GM18861 (cell line): ENCODE measurements around the gene KLHDC10.
A peak's percentile ranks its signal among the peaks of the same experiment; 100 is the strongest.
"Not testable (repeated sequence)": the region's sequence is repeated elsewhere in the genome, so short reads cannot be mapped to it uniquely, and the experiment has no call there.

Experiments used
- ATAC-seq: cut with Tn5 transposase; IDR thresholded peaks from one replicate; pipeline ENCODE4 v1.9.1; 2021; ENCODE audit not compliant: unreplicated experiment

The KLHDC10 gene

GRCh38 chr7:130069978-130070860 is at the start of gene KLHDC10:
Gene KLHDC10 (plus strand): TSS chr7:130070534. CDS start chr7:130070644, 110 bp downstream.
- peak; percentile 91 for ATAC-seq

GRCh38 chr7:130021105-130021834 is 49.1 kb upstream of the KLHDC10 start:
- no peak for ATAC-seq

GRCh38 chr7:130022115-130022514 is 48.2 kb upstream of the KLHDC10 start:
- no peak for ATAC-seq

- ATAC-seq = no peak
These were observed 47.6 kb upstream of the KLHDC10 start for GRCh38 chr7:130022623-130023175.

GRCh38 chr7:130024390-130024789 is 45.9 kb upstream of the KLHDC10 start:
- no peak for ATAC-seq

- no peak for ATAC-seq
These were observed 37.6 kb upstream of the KLHDC10 start for GRCh38 chr7:130032698-130033097.

- ATAC-seq = no peak
These were observed 32.6 kb upstream of the KLHDC10 start for GRCh38 chr7:130037703-130038102.

- no peak for ATAC-seq
These were observed 29.8 kb upstream of the KLHDC10 start for GRCh38 chr7:130040576-130040975.

GRCh38 chr7:130047831-130048230 is 22.5 kb upstream of the KLHDC10 start:
- ATAC-seq = no peak

- ATAC-seq = no peak
These were observed 21.4 kb upstream of the KLHDC10 start for GRCh38 chr7:130048906-130049305.

GRCh38 chr7:130052250-130052649 is 18.1 kb upstream of the KLHDC10 start:
- ATAC-seq = not testable (repeated sequence)

GRCh38 chr7:130055198-130055597 is 15.1 kb upstream of the KLHDC10 start:
- ATAC-seq = not testable (repeated sequence)

- ATAC-seq = no peak
These were observed 8.1 kb upstream of the KLHDC10 start for GRCh38 chr7:130062246-130062645.

GRCh38 chr7:130063036-130063435 is 7.3 kb upstream of the KLHDC10 start:
- no peak for ATAC-seq

GRCh38 chr7:130064580-130064926 is 5.8 kb upstream of the KLHDC10 start:
- ATAC-seq = not testable (repeated sequence)

- ATAC-seq = no peak
These were observed 4.7 kb upstream of the KLHDC10 start for GRCh38 chr7:130065500-130066152.

GRCh38 chr7:130069179-130069977 is 956 bp upstream of the KLHDC10 start:
- ATAC-seq = no peak

- no peak for ATAC-seq
These were observed 708 bp downstream of the KLHDC10 start for GRCh38 chr7:130070861-130071622.

GRCh38 chr7:130071701-130072622 is 1.6 kb downstream of the KLHDC10 start:
- no peak for ATAC-seq
